SJCRH30 (cell line): ENCODE data around the gene MRPL24. TPM values are rescaled to one million over a fixed set of nuclear protein-coding genes. Genes with fewer than 3 reads are reported as not detected.

Experiments used
- DNase-seq, 2 experiments: peaks; one replicate each; pipeline ENCODE4 v3.0.0-alpha.2; 2015 to 2020
- H3K27ac ChIP-seq: fragments of 250-450 bp; sonication (Bioruptor Pico); 2 replicates; pipeline ENCODE4 v1.5.1; 2020; ENCODE audit warnings: mild to moderate bottlenecking, moderate library complexity
- H3K27me3 ChIP-seq: fragments of 250-450 bp; sonication (Bioruptor Pico); 2 replicates; pipeline ENCODE4 v1.5.1; 2020; ENCODE audit warnings: mild to moderate bottlenecking, moderate library complexity
- H3K36me3 ChIP-seq: fragments of 250-450 bp; sonication (Bioruptor Pico); 2 replicates; pipeline ENCODE4 v1.5.1; 2020; ENCODE audit warnings: mild to moderate bottlenecking, moderate library complexity
- H3K4me1 ChIP-seq: fragments of 250-450 bp; sonication (Bioruptor Pico); 2 replicates; pipeline ENCODE4 v1.5.1; 2020; ENCODE audit warnings: mild to moderate bottlenecking, moderate library complexity
- H3K4me3 ChIP-seq: fragments of 250-450 bp; sonication (Bioruptor Pico); 2 replicates; pipeline ENCODE4 v1.5.1; 2020; ENCODE audit warnings: mild to moderate bottlenecking, moderate library complexity
- H3K9me3 ChIP-seq: fragments of 250-450 bp; sonication (Bioruptor Pico); replicated peaks from 2 replicates; pipeline ENCODE4 v1.5.1; 2020; ENCODE audit warnings: mild to moderate bottlenecking, moderate library complexity
- total RNA-seq: library from RNA; depleted of rRNA; stranded (reverse); fragments of >200 nt; shearing (Covaris generic); gene quantifications from 2 replicates; pipeline ENCODE4 v1.2.3, GENCODE V29; 2014

Gene MRPL24
- total RNA-seq, 1 experiment from 2014 or later: 53.4 TPM

- no peaks in the 10 kb centered on the region for H3K27me3 ChIP-seq
- H3K9me3 ChIP-seq: no peaks in the 10 kb centered on the region
- H3K4me1 ChIP-seq: peaks cover 12% of the 10 kb centered on the region
- no peak overlapping the region for H3K27ac ChIP-seq
- H3K36me3 ChIP-seq: peaks cover 37% of the 10 kb centered on the region
- DNase-seq: peak; percentile 80 to 92
- peak overlapping the region; percentile 11 for H3K4me3 ChIP-seq
Observed at GRCh38 chr1:156725683-156726280, 15.1 kb downstream of the MRPL24 start.

- no peak overlapping the region for H3K4me3 ChIP-seq
- H3K27ac ChIP-seq: no peak overlapping the region
- peaks cover 34% of the 10 kb centered on the region for H3K36me3 ChIP-seq
- no peaks in the 10 kb centered on the region for H3K9me3 ChIP-seq
- H3K4me1 ChIP-seq: peaks cover 6% of the 10 kb centered on the region
- no peak for DNase-seq
- H3K27me3 ChIP-seq: no peaks in the 10 kb centered on the region
Observed at GRCh38 chr1:156721535-156721934, 19.4 kb downstream of the MRPL24 start.

GRCh38 chr1:156721131-156721530, 19.8 kb downstream of the MRPL24 start:
- DNase-seq: no peak
- peaks cover 5% of the 10 kb centered on the region; the same call in 1 of the 2 replicates for H3K4me1 ChIP-seq
- H3K9me3 ChIP-seq: no peaks in the 10 kb centered on the region
- no peak overlapping the region for H3K4me3 ChIP-seq
- H3K27me3 ChIP-seq: no peaks in the 10 kb centered on the region
- no peak overlapping the region for H3K27ac ChIP-seq
- peaks cover 33% of the 10 kb centered on the region for H3K36me3 ChIP-seq

GRCh38 chr1:156717351-156717750, 23.5 kb downstream of the MRPL24 start:
- H3K4me1 ChIP-seq: no peaks in the 10 kb centered on the region
- H3K9me3 ChIP-seq: no peaks in the 10 kb centered on the region
- DNase-seq: no peak

GRCh38 chr1:156714830-156715229, 26.1 kb downstream of the MRPL24 start:
- DNase-seq: no peak
- Histone ChIP-seq H3K27me3 (no peaks in the 10 kb centered on the region), H3K4me3 (no peak overlapping the region), H3K36me3 (no peaks in the 10 kb centered on the region), H3K9me3 (no peaks in the 10 kb centered on the region), H3K4me1 (peaks cover 3% of the 10 kb centered on the region; the same call in 1 of the 2 replicates), H3K27ac (no peak overlapping the region)

More at GRCh38 chr1:156717351-156717750, 23.5 kb downstream of the MRPL24 start:
- Histone ChIP-seq H3K27me3 (no peaks in the 10 kb centered on the region), H3K27ac (no peak overlapping the region), H3K36me3 (peaks cover 5% of the 10 kb centered on the region; the same call in 1 of the 2 replicates), H3K4me3 (no peak overlapping the region)

- DNase-seq: no peak
- Histone ChIP-seq H3K27ac (no peak overlapping the region), H3K4me3 (no peak overlapping the region), H3K36me3 (no peaks in the 10 kb centered on the region), H3K27me3 (no peaks in the 10 kb centered on the region), H3K4me1 (peaks cover 6% of the 10 kb centered on the region; the same call in 1 of the 2 replicates), H3K9me3 (no peaks in the 10 kb centered on the region)
Observed at GRCh38 chr1:156712626-156713025, 28.3 kb downstream of the MRPL24 start.

- no peaks in the 10 kb centered on the region for H3K9me3 ChIP-seq
- H3K36me3 ChIP-seq: no peaks in the 10 kb centered on the region
- no peak overlapping the region for H3K27ac ChIP-seq
- no peak overlapping the region for H3K4me3 ChIP-seq
- peaks cover 6% of the 10 kb centered on the region; the same call in 1 of the 2 replicates for H3K4me1 ChIP-seq
- DNase-seq: no peak
- no peaks in the 10 kb centered on the region for H3K27me3 ChIP-seq
Observed at GRCh38 chr1:156711011-156711817, 29.7 kb downstream of the MRPL24 start.

GRCh38 chr1:156709757-156710489, 31.0 kb downstream of the MRPL24 start:
- Histone ChIP-seq H3K4me1 (peaks cover 10% of the 10 kb centered on the region), H3K4me3 (no peak overlapping the region), H3K9me3 (no peaks in the 10 kb centered on the region), H3K27me3 (peaks cover 2% of the 10 kb centered on the region; the same call in 1 of the 2 replicates), H3K27ac (no peak overlapping the region), H3K36me3 (no peaks in the 10 kb centered on the region)
- peak in 1 of 2 experiments; percentile 35 for DNase-seq

GRCh38 chr1:156709031-156709430, 31.9 kb downstream of the MRPL24 start:
- Histone ChIP-seq H3K4me1 (peaks cover 19% of the 10 kb centered on the region), H3K36me3 (no peaks in the 10 kb centered on the region), H3K4me3 (no peak overlapping the region), H3K27ac (no peak overlapping the region), H3K27me3 (peaks cover 9% of the 10 kb centered on the region; the same call in 1 of the 2 replicates), H3K9me3 (no peaks in the 10 kb centered on the region)
- DNase-seq: no peak

- H3K4me3 ChIP-seq: no peak overlapping the region
- no peak overlapping the region for H3K27ac ChIP-seq
- H3K9me3 ChIP-seq: no peaks in the 10 kb centered on the region
- no peaks in the 10 kb centered on the region for H3K36me3 ChIP-seq
- no peak for DNase-seq
- peaks cover 17% of the 10 kb centered on the region for H3K27me3 ChIP-seq
- H3K4me1 ChIP-seq: peaks cover 25% of the 10 kb centered on the region
Observed at GRCh38 chr1:156708218-156708661, 32.6 kb downstream of the MRPL24 start.

GRCh38 chr1:156707417-156708217, 33.3 kb downstream of the MRPL24 start:
- H3K4me3 ChIP-seq: no peak overlapping the region
- H3K27ac ChIP-seq: no peak overlapping the region
- H3K27me3 ChIP-seq: peaks cover 18% of the 10 kb centered on the region
- no peaks in the 10 kb centered on the region for H3K36me3 ChIP-seq
- DNase-seq: no peak
- H3K9me3 ChIP-seq: no peaks in the 10 kb centered on the region
- H3K4me1 ChIP-seq: peaks cover 25% of the 10 kb centered on the region

- Histone ChIP-seq H3K9me3 (no peaks in the 10 kb centered on the region), H3K4me3 (peak overlapping the region; percentile 52), H3K4me1 (peaks cover 25% of the 10 kb centered on the region), H3K27ac (no peak overlapping the region), H3K27me3 (peaks cover 18% of the 10 kb centered on the region), H3K36me3 (no peaks in the 10 kb centered on the region)
- peak; percentile 36 to 48 for DNase-seq
Observed at GRCh38 chr1:156706657-156707416, 34.1 kb downstream of the MRPL24 start.

GRCh38 chr1:156705918-156706656, 34.8 kb downstream of the MRPL24 start:
- no peaks in the 10 kb centered on the region for H3K9me3 ChIP-seq
- H3K27me3 ChIP-seq: peaks cover 18% of the 10 kb centered on the region

More at GRCh38 chr1:156705918-156706656, 34.8 kb downstream of the MRPL24 start:
- peak overlapping the region; percentile 52 for H3K4me3 ChIP-seq
- no peak overlapping the region for H3K27ac ChIP-seq
- H3K36me3 ChIP-seq: no peaks in the 10 kb centered on the region
- peaks cover 25% of the 10 kb centered on the region for H3K4me1 ChIP-seq
- DNase-seq: peak; percentile 71 to 78
